ENCODE results near the gene USP14.

DNA sequence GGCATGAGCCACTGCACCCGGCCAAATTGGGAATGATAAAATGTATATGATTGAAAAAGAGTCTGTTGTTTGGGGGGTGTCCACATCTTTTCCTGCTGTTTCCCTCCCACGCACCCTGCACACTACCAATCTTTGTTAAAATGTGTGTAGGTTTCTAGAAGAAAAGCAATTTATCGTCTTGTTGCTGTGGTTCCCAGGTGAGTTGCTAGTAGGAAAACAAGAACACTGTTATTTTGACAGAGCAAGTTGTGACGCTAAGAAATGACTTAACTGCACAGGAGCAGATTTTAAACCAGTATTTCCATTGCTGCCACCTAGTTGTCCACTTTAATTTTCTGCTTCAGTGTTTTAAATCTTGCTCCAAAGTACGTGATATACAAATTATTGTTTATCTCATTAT lies 21.0 kb upstream of the USP14 start:
- TF ChIP-seq POLR2A (IDR thresholded peaks at IDR 0.05) (no peak), CTCF (IDR thresholded peaks at IDR 0.05) (no peak)
